Activated CD8-positive, alpha-beta memory T cell treated with anti-CD3 and anti-CD28 coated beads for 1 hour (primary cell): ENCODE data around the gene CGB3.
"Not testable (repeated sequence)": the region's sequence is repeated elsewhere in the genome, so short reads cannot be mapped to it uniquely, and the experiment has no call there.

ENCODE experiments used
- DNase-seq, 2 donors: peaks; one replicate each; pipeline ENCODE4 v3.0.0-alpha.2; 2020; ENCODE audit warnings: low read depth in 1 of 2; ENCODE audit errors: extremely low read depth in 1 of 2

The CGB3 gene

DNA sequence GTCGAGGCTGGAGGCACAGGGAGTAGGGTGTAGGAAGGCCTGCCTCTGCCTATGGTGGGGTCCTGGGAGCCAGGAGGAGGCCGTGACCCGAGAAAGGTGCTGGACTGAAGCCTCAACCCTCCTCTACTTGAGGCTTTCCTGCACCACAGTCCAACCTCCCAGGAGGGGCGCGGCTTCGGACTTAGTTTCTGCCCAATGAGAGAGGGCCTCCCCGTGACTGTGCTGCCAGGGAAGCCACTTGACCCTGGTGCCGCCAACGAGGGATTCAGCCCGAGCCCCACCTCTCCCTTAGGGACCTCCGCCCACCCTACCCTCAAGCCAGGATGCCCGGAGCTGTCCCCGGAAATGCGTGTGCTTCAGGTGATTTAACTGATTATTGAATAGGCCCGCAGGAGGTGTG, at the start of gene CGB3:
CGB3 (minus strand) TSS at position 101 of the 400 bp plus-strand sequence. CDS start 362 bp downstream, outside the sequence.
- DNase-seq: not testable (repeated sequence)

- no peak for DNase-seq
Observed at GRCh38 chr19:49071860-49072547, 47.9 kb upstream of the CGB3 start.

- DNase-seq: no peak
Observed at GRCh38 chr19:49070416-49070815, 46.3 kb upstream of the CGB3 start.

DNA sequence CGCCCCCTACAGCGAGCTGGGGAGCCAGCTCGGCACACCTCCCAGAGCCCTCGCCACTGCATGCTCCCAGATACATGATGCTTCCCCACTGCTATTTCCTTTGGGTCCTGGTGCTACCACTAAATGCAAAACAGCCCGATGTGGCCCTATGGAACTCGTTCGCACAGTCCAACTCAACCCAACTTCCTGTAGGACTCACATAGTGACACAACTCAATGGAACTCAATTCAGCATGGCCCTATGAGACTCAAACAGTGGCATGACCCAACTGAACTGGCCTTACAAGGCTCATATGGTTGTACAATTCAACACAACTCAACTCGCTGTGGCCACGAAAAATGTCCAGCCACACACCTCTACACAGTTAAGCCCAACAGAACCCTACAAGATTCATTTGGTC, 44.9 kb upstream of the CGB3 start:
- no peak for DNase-seq

DNA sequence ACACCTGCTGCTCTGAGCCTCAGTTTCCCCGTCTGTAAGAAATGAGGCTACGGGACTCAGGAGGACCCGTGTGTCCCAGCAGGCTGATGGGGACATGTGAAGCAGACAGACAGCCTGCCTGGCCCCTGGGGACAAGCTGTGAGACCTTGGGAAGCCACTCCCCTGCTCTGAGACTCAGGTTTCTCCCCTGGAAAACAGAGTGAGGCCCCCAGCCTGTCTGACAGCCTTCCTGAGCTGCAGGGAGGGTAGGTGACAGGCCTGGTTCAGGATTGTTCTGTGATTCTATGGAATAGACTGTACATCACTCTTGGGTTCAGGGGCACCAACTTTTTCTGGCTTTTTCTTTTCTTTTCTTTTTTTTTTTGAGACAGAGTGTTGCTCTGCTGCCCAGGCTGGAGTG, 43.4 kb upstream of the CGB3 start:
- no peak for DNase-seq

DNA sequence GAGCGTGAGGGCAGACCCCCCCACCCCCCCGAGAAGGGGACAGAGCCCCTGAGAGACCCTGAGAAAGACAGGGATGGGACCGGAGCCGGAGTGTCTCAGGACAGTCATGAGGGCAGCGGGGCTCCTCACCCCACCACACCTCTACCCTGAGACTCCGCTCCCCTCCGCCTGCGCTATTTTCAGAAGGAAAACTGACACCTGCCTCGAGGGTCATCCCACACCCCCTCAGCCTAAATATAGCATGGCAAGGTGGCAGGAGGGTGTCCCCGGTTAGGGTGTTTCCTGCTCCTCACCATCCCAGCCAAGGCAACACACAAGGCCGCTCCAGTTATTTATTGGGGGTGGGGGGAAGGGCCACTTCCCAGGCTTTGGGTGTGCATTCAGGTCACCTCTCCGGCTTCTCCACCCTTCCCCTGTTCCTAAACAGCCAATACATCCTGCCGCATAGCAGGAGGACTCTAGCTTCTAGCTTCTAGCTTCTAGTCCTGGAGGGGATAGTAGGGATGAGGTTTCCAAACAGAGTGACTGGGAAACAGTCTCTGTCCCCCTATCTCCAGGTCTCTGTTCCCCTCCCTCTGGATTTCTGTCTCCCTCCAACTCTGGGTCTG, 41.9 kb upstream of the CGB3 start:
- DNase-seq: no peak

DNA sequence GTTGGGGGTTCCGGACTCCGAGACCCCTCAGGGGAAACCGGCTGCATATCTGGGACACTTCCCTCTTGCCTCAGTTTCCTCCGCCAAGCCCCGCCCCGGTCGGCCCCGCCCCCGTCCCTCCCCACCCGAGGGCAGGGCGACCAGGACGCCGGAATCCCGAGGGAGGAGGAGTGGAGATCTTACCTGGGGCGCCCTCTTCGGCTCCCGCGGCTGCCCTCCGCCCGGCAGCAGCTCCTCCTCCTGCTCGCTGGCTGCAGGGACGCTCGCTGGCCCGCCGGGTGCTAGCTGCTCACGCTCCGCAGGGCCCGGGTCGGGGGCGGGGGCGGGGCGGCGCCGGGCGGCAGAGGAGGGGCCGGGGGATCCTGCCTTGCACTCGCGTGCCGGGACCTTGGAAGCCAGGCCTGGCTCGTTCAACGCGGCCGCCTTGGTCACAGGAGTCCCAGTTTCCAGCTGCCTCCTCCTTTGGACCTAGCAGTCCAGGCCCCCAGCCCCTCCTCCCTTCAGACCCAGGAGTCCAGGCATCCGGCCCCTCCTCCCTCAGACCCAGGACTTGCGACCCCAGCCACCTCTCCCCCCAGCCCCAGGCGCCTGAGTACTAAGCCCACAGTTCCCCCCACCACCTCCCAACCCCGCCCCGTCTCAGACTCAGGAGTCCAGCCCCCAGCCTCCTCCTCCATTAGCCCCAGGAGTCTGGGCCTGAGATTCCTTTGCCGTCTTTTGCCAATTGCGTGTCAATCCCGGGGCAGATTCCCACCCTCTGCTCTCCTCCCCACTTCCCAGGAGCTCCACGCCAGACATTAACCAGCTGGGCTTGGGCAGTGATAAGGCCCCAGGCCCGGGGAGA, 40.9 kb upstream of the CGB3 start, which contains the start of gene NTF4:
NTF4 (minus strand) TSS at position 51 of the 844 bp plus-strand sequence. CDS start 2,821 bp downstream, outside the sequence.
- DNase-seq: no peak

GRCh38 chr19:49064029-49064629, 40.0 kb upstream of the CGB3 start:
- no peak for DNase-seq

GRCh38 chr19:49061445-49061844, 37.3 kb upstream of the CGB3 start:
- no peak for DNase-seq

- no peak for DNase-seq
Observed at GRCh38 chr19:49061000-49061399, 36.9 kb upstream of the CGB3 start.

- no peak for DNase-seq
Observed at GRCh38 chr19:49059053-49059452, 34.9 kb upstream of the CGB3 start.

GRCh38 chr19:49058562-49058961, 34.4 kb upstream of the CGB3 start:
- no peak for DNase-seq

- DNase-seq: peak in 1 of 2 donors; percentile 18
Observed at GRCh38 chr19:49057636-49058234, 33.6 kb upstream of the CGB3 start, which contains the start of gene CGB7. TSS of gene CGB7 (minus strand) at chr19:49057749. CDS start at chr19:49055375, 2,374 bp downstream.

- not testable (repeated sequence) for DNase-seq
Observed at GRCh38 chr19:49056902-49057596, 32.9 kb upstream of the CGB3 start.

DNA sequence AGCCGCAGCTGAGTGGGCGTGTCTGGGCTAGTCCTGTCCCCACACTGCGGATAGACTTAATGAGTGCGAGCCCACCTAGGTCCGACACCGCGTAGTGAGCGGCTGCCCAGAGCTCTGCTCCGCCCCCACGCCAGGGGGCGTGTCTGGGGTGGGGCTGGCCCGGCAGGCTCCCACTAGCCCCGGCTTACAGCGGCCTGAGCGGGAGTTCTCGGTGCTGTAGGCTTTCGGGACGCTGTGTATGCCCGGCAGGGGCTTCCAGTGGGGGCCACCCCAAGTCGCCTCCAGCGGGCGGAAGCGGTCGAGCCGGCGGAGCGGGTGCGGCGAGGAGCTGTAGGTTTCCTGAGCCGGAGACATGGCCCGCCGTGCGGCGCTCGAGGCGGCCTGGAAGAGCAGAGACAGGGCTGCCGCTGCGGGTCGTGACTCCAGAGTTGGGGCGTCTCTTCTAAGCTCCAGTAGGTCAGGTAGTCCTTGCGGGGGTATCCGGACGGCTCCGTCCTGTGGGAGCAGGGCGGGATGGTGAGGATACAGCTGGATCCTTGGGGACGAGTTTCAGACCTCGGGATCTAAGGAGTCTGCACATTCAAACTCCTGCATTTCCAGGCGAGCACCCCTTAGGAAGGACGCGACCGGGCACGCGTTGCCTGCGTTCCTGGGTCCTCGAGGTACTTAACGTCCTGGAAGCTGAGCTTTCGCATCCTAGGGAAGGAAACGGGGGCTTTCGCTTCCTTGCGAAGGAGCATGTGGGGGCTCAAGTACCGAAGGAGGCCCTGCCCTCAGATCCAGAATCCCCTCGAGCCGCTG, 32.2 kb upstream of the CGB3 start:
- DNase-seq: peak in 1 of 2 donors; percentile 38

DNA sequence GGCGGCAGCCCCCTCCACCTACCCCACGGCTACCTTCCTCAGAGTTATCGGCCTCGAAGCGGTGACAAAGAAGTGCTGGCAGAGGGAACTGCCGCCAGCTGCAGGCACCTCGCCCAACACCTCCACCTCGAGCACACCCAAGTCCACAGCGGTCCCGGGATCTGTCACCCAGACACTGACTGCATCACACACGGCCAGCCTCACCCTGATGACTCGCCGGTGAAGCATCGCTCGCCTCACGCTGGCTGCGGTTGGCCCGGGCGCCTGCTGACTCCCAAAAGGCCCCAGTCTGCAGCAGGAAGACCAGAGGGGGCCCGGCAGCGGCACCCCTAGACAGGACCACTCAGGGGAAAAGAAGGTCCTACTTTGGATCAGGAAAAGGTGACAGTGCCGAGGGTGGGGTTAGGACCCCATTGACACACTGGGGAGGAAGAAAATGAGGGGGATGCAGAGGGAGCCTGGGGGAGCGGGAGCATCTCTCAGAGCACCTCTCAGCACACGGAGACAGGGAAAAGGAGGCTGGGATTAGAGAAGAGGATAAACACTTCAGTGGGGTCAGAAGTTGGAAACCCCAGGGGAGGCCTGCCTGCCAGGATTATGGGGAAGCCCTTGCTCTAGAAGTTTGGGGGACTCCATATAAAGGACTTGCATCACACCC, 26.4 kb upstream of the CGB3 start:
- not testable (repeated sequence) for DNase-seq

GRCh38 chr19:49049834-49050233, 25.7 kb upstream of the CGB3 start:
- DNase-seq: not testable (repeated sequence)

DNA sequence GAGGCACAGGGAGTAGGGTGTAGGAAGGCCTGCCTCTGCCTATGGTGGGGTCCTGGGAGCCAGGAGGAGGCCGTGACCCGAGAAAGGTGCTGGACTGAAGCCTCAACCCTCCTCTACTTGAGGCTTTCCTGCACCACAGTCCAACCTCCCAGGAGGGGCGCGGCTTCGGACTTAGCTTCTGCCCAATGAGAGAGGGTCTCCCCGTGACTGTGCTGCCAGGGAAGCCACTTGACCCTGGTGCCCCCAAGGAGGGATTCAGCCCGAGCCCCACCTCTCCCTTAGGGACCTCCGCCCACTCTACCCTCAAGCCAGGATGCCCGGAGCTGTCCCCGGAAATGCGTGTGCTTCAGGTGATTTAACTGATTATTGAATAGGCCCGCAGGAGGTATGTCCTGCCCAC, 24.9 kb upstream of the CGB3 start, which contains the start of gene CGB8:
CGB8 (minus strand) TSS at position 101 of the 400 bp plus-strand sequence. CDS start 372 bp downstream, outside the sequence.
- DNase-seq: not testable (repeated sequence)
